Measurements from ENCODE around the gene CFAP300.

Gene CFAP300

DNA sequence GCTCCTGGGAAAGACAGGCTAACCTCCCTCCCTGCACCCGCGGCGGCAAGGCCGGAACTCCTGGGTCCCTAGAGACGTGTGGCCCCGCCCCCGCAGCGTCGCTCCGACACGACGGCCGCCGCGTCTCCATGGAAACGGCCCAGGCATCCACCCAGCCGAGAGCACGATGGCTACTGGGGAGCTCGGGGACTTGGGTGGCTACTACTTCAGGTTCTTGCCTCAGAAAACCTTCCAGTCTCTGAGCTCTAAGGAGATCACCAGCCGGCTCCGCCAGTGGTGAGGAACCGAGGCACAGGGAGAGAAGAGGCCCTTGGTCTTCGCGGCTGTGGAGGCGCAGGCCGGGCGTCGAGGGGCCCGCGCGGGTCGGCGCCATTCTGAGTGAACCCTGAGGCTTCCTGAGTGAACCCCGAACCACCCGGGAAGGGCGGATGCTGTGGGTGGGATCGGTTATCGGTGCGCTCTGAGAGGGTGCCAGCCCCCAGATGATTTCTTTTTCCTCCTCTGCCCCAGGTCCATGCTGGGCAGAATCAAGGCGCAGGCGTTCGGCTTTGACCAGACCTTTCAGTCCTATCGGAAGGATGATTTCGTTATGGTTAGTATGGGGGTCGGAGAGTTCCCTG is at the start of gene CFAP300:
CFAP300 (plus strand) TSS at position 133 of the 620 bp plus-strand sequence; CDS start at position 167, 34 bp downstream.
- TF ChIP-seq, protein P1, sequence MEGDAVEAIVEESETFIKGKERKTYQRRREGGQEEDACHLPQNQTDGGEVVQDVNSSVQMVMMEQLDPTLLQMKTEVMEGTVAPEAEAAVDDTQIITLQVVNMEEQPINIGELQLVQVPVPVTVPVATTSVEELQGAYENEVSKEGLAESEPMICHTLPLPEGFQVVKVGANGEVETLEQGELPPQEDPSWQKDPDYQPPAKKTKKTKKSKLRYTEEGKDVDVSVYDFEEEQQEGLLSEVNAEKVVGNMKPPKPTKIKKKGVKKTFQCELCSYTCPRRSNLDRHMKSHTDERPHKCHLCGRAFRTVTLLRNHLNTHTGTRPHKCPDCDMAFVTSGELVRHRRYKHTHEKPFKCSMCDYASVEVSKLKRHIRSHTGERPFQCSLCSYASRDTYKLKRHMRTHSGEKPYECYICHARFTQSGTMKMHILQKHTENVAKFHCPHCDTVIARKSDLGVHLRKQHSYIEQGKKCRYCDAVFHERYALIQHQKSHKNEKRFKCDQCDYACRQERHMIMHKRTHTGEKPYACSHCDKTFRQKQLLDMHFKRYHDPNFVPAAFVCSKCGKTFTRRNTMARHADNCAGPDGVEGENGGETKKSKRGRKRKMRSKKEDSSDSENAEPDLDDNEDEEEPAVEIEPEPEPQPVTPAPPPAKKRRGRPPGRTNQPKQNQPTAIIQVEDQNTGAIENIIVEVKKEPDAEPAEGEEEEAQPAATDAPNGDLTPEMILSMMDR (conservative IDR thresholded peaks at IDR 0.05; ENCODE audit: low read depth, low read length): no peak
- DNase-seq (ENCODE audit: low read depth): peak; percentile 81
- peak within 1 kb of the TSS; percentile 74 for H3K4me3 ChIP-seq (ENCODE audit: low read depth, low read length)

DNA sequence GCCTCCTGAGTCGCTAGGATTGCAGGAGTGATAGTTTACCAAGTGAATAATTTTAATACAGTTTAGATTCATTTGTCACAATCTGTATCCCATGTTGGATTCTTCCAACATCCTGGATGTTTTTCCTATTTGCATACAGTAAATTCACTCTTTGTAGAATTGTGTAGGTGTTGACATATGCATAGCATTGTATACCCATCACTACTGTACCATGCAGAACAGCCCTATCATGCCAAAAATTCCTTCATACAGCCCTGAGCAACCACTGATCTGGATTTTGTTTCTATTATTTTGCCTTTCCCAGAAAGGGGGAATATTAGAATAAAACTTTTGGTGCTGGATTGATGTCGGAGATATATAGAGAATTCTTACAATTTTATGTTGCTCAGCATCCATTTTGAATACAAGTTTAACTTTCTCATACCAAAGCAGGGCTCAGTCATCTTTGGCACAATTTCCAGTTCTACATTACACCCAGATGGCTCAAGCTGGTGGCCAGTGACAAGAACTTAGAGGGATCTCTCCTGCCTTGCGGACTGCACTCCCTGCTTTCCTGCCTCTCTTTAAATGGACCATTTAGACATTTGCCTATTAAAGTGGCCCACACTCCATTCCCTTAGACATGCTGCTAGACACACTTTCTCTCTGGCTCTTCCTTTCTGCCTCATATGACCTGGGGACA is 45.4 kb upstream of the CFAP300 start:
- H3K4me3 ChIP-seq (ENCODE audit: low read depth, low read length): no peak overlapping the region
- DNase-seq (ENCODE audit: low read depth): no peak
- TF ChIP-seq, protein P1 (conservative IDR thresholded peaks at IDR 0.05; ENCODE audit: low read depth, low read length): no peak

DNA sequence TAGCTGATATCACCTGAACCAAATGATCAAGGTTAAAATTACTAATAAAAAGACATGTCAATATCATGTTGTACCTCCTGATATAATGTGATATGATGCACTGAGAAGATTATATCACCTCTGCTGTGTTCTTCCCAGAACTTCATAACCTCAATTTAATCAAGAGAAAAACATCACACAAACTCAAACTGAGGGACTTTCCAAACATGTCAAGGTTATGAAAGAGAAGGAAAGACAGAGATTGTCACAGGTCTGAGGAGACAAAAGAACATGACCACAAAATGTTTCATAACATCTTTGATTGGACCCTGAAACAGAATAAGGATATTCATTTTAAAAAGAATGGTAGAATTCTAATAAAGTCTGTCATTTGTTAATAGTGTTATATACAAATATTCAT is 43.0 kb upstream of the CFAP300 start:
- no peak for DNase-seq (ENCODE audit: low read depth)
- no peak overlapping the region for H3K4me3 ChIP-seq (ENCODE audit: low read depth, low read length)
- TF ChIP-seq, protein P1 (conservative IDR thresholded peaks at IDR 0.05; ENCODE audit: low read depth, low read length): no peak

DNA sequence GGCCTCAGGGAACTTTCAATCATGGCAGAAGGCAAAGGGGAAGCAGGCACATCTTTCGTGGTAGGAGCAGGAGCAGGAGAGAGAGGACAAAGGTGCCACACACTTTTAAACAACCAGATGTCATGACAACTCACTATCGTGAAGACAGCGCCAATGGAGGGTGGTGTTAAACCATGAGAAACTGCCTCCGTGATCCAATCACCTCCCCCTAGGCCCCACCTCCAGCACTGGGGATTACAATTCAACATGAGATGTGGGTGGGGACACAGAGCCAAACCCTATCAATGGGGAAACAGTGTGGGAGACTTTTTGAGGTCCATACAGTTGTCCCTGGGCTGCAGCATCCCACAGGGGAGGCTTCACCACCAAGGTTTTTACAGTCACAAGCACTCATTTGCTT is 41.9 kb upstream of the CFAP300 start:
- TF ChIP-seq, protein P1 (conservative IDR thresholded peaks at IDR 0.05; ENCODE audit: low read depth, low read length): no peak
- H3K4me3 ChIP-seq (ENCODE audit: low read depth, low read length): no peak overlapping the region
- no peak for DNase-seq (ENCODE audit: low read depth)

DNA sequence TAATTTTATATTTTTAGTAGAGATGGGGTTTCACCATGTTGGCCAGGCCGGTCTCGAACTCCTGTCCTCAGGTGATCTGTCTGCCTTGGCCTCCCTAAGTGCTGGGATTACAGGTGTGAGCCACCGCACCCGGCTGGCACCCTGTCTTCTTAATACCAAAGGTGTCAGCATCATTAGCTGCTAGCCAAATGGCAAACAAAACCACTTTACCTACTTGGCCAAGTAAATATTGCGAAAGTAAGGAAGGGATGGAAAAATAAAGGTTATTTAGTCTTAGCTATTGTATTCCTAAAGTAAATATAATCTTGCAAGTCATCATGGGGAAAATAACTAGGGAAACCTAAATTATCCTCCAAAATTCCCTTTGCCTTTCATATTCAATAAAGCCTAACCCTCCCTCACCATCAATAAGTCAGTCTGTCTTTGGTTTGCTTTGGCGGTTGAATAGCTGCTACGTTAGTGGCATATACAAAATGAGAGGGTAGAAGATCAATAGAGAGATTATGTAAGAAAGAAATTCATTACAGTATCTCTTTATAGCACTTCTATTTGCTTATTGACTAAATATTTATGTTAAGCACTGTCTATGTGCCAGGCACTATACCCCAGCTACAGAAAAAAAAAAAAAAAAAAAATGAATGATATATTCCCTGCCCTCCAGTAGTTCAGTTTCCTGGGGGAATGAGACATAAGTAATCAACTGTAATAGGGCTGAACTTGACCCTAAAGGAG is 40.2 kb upstream of the CFAP300 start:
- TF ChIP-seq, protein P1 (conservative IDR thresholded peaks at IDR 0.05; ENCODE audit: low read depth, low read length): no peak
- no peak overlapping the region for H3K4me3 ChIP-seq (ENCODE audit: low read depth, low read length)
- DNase-seq (ENCODE audit: low read depth): no peak

DNA sequence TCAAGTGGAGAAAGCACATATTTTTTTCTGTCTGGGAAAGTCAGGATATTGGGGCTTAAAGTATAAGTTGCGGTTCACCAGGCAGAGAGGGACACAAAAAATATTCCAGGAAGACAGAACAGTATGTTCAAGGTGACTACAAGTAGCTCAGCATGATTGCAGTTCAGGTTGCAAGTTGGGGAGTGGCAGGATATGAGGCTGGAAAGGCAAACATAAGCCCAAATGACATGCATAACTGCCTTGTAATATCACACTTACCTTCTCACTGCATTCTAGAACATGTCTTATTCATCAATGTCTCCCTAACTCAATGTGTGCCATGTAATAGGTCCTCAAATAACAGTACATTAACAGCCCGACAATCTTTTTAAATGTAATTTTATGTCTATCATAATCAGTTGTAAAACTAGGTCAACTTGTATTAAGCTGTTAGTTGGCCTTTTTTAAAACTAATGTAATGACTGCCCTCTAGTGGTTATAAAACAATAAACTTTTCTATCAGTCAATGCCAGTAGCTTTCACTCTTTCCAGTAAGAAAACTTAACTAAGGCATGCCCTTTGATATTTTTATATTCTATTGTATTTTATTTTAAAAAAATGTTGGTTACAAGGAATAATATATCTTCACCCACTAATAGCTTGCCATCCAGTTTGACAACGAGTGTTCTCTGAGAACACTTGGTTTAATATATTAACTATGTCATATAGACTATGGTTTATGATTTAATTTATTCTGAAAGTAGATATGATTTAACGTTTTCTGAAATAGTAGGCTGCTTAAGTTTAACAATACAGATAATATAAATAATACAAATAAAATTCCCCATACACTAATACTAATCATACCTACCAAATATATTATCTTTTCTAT is 39.4 kb upstream of the CFAP300 start:
- DNase-seq (ENCODE audit: low read depth): peak; percentile 72

More for the DNA sequence above, 39.4 kb upstream of the CFAP300 start:
- TF ChIP-seq, protein P1 (conservative IDR thresholded peaks at IDR 0.05; ENCODE audit: low read depth, low read length): peak; percentile 47
- H3K4me3 ChIP-seq (ENCODE audit: low read depth, low read length): no peak overlapping the region
